GM23338 (cell line): Measurements from ENCODE around the gene EFS. TPM values are rescaled to one million over a fixed set of nuclear protein-coding genes. Genes with fewer than 3 reads are reported as not detected.

Experiments
- ATAC-seq: fragments of 200-7000 bp; cut with Tn5 transposase; 3 replicates; pipeline ENCODE4 v1.9.1; 2020
- DNase-seq: peaks from one replicate; pipeline ENCODE4 v3.0.0-alpha.2; 2015; ENCODE audit warnings: low spot score
- H2AFZ ChIP-seq: fragments of 200-600 bp; sonication (generic); 2 replicates; pipeline ENCODE4 v1.8.0; 2016; ENCODE audit warnings: antibody characterized with exemption, mild to moderate bottlenecking, moderate library complexity
- H3F3A ChIP-seq: fragments of 200-600 bp; sonication (generic); replicated peaks from 2 replicates; pipeline ENCODE4 v1.8.0; 2017; ENCODE audit warnings: antibody characterized with exemption, mixed run types, low read depth
- H3K27ac ChIP-seq: fragments of 200-600 bp; sonication (generic); 2 replicates; pipeline ENCODE4 v1.6.1; 2016; ENCODE audit warnings: low read depth
- H3K27me3 ChIP-seq: fragments of 200-600 bp; sonication (generic); 2 replicates; pipeline ENCODE4 v1.8.0; 2016; ENCODE audit warnings: mild to moderate bottlenecking, mixed run types, moderate library complexity; ENCODE audit not compliant: insufficient read depth
- H3K36me3 ChIP-seq: fragments of 200-600 bp; sonication (generic); 2 replicates; pipeline ENCODE4 v1.8.0; 2016; ENCODE audit warnings: mild to moderate bottlenecking; ENCODE audit not compliant: insufficient read depth
- H3K4me1 ChIP-seq: fragments of 200-600 bp; sonication (generic); 2 replicates; pipeline ENCODE4 v1.8.0; 2016; ENCODE audit warnings: mild to moderate bottlenecking, moderate library complexity; ENCODE audit not compliant: insufficient read depth
- H3K4me2 ChIP-seq: fragments of 200-600 bp; sonication (generic); 2 replicates; pipeline ENCODE4 v1.7.1; 2017; ENCODE audit warnings: mixed run types
- H3K4me3 ChIP-seq: fragments of 200-600 bp; sonication (generic); 2 replicates; pipeline ENCODE4 v1.6.1; 2016; ENCODE audit warnings: mixed run types
- H3K79me2 ChIP-seq: fragments of 200-600 bp; sonication (generic); replicated peaks from 2 replicates; pipeline ENCODE4 v1.8.0; 2017; ENCODE audit warnings: mild to moderate bottlenecking; ENCODE audit not compliant: insufficient read depth
- H3K9me2 ChIP-seq: fragments of 200-600 bp; sonication (generic); 2 replicates; pipeline ENCODE4 v1.8.0; 2017; ENCODE audit not compliant: insufficient read depth
- H4K20me1 ChIP-seq: fragments of 200-600 bp; sonication (generic); replicated peaks from 2 replicates; pipeline ENCODE4 v1.8.0; 2017; ENCODE audit warnings: mild to moderate bottlenecking; ENCODE audit not compliant: insufficient read depth
- H3K27ac Mint-ChIP-seq: 2 replicates; pipeline ENCODE4 v1.8.0; 2020; ENCODE audit warnings: inconsistent platforms, mild to moderate bottlenecking, moderate library complexity, mixed read lengths
- H3K27me3 Mint-ChIP-seq: 3 replicates; pipeline ENCODE4 v1.8.0; 2022; ENCODE audit warnings: low read depth, mild to moderate bottlenecking, moderate library complexity, mixed read lengths, inconsistent platforms; ENCODE audit not compliant: insufficient read depth, poor library complexity
- H3K36me3 Mint-ChIP-seq: 3 replicates; pipeline ENCODE4 v1.8.0; 2021; ENCODE audit warnings: low read depth, mild to moderate bottlenecking, inconsistent platforms, moderate library complexity, mixed read lengths
- H3K4me1 Mint-ChIP-seq: 3 replicates; pipeline ENCODE4 v1.8.0; 2020; ENCODE audit warnings: mild to moderate bottlenecking, inconsistent platforms, mixed read lengths
- H3K4me3 Mint-ChIP-seq: 3 replicates; pipeline ENCODE4 v1.8.0; 2021; ENCODE audit warnings: moderate library complexity, mild to moderate bottlenecking, inconsistent platforms, mixed read lengths
- H3K9me3 Mint-ChIP-seq: 3 replicates; pipeline ENCODE4 v1.8.0; 2020; ENCODE audit warnings: moderate library complexity, mild to moderate bottlenecking, inconsistent platforms, mixed read lengths
- STAT1 ChIP-seq: IDR thresholded peaks from one replicate; pipeline ENCODE4 v1.6.1; 2016; ENCODE audit warnings: antibody characterized with exemption; ENCODE audit not compliant: unreplicated experiment
- ZNF331 ChIP-seq: fragments of 250-450 bp; sonication (Bioruptor Pico); IDR thresholded peaks from 2 replicates; pipeline ENCODE4 v1.5.0; 2020; ENCODE audit warnings: low read depth, mild to moderate bottlenecking, moderate library complexity
- polyA plus RNA-seq: library from polyadenylated mRNA; unstranded; fragments of >200 nt; fragmentation: Nextera tagmentation; extraction: Ambion mirVana; gene quantifications from 2 replicates; pipeline ENCODE4 v1.2.1, GENCODE V29; 2016
- total RNA-seq: library from RNA; depleted of rRNA; stranded (reverse); fragments of >200 nt; shearing (Covaris generic); gene quantifications from 2 replicates; pipeline ENCODE4 v1.2.3, GENCODE V29; 2014
- TF ChIP-seq, protein P1 (sequence below), 2 experiments: fragments of 200-600 bp in 1 of 2; sonication (generic) in 1 of 2; conservative IDR thresholded peaks; 2 replicates each; pipeline versions ENCODE4 v1.5.1 to v1.6.1; 2016 to 2017; ENCODE audit warnings: antibody characterized with exemption in 2 of 2, low read depth in 2 of 2, mild to moderate bottlenecking in 2 of 2, moderate library complexity in 1 of 2
- TF ChIP-seq, protein P2 (sequence below): IDR thresholded peaks from 2 replicates; pipeline ENCODE4 v1.6.1; 2016; ENCODE audit warnings: antibody characterized with exemption
- TF ChIP-seq, protein P3 (sequence below): IDR thresholded peaks from one replicate; pipeline ENCODE4 v1.6.1; 2018; ENCODE audit warnings: antibody characterized with exemption; ENCODE audit not compliant: unreplicated experiment

EFS gene
- total and polyA plus RNA-seq, 2 experiments from 2014 or later = 5.1 to 18.9 TPM

DNA sequence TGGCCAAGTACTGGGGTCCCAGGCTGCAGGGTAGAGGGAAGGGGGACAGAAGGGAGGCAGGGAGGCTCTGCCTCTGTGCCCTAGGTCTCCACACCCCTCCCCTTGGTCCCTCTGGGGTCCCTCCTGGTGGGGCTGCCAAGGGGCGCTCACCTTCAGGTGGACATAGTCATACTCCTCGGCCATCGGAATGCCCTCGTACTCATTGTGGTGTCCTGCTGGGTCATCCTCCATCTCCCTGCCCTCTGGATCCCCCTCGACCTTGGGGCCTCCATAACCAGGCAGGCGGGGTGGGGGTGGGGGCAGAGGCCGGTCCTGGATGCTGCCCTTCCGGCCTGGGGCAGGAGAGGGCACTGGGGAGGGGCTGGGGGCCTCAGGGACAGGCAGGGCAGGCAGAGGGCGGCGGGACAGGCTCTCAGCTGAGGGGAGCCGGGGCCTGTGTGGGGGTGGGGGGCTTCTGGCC is 5.8 kb downstream of the EFS start:
- Histone ChIP-seq H3K9me2 (no peaks in the 10 kb centered on the region), H3K4me3 (no peak overlapping the region), H3K36me3 (no peaks in the 10 kb centered on the region), H3K27ac (no peak overlapping the region), H3K27me3 (peaks cover 17% of the 10 kb centered on the region), H2AFZ (no peak overlapping the region), H3K4me1 (peaks cover 18% of the 10 kb centered on the region), H3K79me2 (no peaks in the 10 kb centered on the region), H3F3A (peaks cover 8% of the 10 kb centered on the region; the same call in 1 of the 2 replicates), H4K20me1 (peaks cover 3% of the 10 kb centered on the region; the same call in 1 of the 2 replicates), H3K4me2 (no peak overlapping the region)
- Mint-ChIP-seq H3K4me3 (no peak overlapping the region), H3K36me3 (peaks cover 33% of the 10 kb centered on the region), H3K4me1 (peaks cover 30% of the 10 kb centered on the region), H3K27me3 (peaks cover 14% of the 10 kb centered on the region), H3K9me3 (no peaks in the 10 kb centered on the region; the same call in 2 of the 3 replicates), H3K27ac (no peak overlapping the region)
- TF ChIP-seq, protein P1, sequence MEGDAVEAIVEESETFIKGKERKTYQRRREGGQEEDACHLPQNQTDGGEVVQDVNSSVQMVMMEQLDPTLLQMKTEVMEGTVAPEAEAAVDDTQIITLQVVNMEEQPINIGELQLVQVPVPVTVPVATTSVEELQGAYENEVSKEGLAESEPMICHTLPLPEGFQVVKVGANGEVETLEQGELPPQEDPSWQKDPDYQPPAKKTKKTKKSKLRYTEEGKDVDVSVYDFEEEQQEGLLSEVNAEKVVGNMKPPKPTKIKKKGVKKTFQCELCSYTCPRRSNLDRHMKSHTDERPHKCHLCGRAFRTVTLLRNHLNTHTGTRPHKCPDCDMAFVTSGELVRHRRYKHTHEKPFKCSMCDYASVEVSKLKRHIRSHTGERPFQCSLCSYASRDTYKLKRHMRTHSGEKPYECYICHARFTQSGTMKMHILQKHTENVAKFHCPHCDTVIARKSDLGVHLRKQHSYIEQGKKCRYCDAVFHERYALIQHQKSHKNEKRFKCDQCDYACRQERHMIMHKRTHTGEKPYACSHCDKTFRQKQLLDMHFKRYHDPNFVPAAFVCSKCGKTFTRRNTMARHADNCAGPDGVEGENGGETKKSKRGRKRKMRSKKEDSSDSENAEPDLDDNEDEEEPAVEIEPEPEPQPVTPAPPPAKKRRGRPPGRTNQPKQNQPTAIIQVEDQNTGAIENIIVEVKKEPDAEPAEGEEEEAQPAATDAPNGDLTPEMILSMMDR (conservative IDR thresholded peaks at IDR 0.05; ENCODE audit: low read depth in 2 of 2) = no peak
- no peak for TF ChIP-seq STAT1
- TF ChIP-seq, protein P2, sequence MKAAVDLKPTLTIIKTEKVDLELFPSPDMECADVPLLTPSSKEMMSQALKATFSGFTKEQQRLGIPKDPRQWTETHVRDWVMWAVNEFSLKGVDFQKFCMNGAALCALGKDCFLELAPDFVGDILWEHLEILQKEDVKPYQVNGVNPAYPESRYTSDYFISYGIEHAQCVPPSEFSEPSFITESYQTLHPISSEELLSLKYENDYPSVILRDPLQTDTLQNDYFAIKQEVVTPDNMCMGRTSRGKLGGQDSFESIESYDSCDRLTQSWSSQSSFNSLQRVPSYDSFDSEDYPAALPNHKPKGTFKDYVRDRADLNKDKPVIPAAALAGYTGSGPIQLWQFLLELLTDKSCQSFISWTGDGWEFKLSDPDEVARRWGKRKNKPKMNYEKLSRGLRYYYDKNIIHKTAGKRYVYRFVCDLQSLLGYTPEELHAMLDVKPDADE = no peak
- DNase-seq = no peak
- ATAC-seq = no peak

DNA sequence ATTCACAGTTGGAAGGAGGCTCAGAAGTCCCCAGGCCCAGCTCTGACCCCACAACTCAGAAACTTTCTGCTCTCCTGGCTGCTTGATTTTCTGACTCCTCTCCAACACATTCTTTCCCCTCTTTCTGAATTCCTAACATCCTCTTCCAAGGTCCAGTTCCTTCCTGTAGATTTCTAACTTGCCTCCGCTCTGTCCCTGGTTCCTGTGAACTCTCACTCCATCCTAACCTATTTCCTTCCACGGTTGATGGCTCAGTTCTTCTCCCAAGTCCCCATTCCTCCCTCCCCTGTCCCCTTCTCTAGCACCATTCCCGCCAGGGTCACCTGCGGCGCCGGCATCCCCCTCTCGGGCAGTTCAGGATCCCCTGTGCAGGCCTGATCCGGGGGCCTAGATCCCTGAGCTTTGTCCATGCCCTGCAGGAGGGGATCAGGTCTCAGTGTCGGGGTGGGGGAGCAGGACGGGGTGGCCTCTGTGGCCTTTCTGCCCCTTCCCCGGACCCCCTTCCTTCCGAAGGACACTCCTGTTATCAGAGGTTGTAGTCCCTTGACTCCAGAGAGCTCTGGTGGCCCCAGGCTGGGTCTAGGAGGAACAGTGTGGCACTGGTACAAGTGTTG is 6.3 kb downstream of the EFS start:
- 0 out of 2 replicates have a peak, but pooled peaks cover 3% of the 10 kb centered on the region for H3F3A ChIP-seq
- H3K9me2 ChIP-seq = no peaks in the 10 kb centered on the region
- H3K4me3 Mint-ChIP-seq = no peak overlapping the region
- H3K27me3 ChIP-seq = peaks cover 17% of the 10 kb centered on the region
- H3K4me2 ChIP-seq = no peak overlapping the region
- no peak for ATAC-seq
- peaks cover 33% of the 10 kb centered on the region for H3K36me3 Mint-ChIP-seq
- TF ChIP-seq, protein P3, sequence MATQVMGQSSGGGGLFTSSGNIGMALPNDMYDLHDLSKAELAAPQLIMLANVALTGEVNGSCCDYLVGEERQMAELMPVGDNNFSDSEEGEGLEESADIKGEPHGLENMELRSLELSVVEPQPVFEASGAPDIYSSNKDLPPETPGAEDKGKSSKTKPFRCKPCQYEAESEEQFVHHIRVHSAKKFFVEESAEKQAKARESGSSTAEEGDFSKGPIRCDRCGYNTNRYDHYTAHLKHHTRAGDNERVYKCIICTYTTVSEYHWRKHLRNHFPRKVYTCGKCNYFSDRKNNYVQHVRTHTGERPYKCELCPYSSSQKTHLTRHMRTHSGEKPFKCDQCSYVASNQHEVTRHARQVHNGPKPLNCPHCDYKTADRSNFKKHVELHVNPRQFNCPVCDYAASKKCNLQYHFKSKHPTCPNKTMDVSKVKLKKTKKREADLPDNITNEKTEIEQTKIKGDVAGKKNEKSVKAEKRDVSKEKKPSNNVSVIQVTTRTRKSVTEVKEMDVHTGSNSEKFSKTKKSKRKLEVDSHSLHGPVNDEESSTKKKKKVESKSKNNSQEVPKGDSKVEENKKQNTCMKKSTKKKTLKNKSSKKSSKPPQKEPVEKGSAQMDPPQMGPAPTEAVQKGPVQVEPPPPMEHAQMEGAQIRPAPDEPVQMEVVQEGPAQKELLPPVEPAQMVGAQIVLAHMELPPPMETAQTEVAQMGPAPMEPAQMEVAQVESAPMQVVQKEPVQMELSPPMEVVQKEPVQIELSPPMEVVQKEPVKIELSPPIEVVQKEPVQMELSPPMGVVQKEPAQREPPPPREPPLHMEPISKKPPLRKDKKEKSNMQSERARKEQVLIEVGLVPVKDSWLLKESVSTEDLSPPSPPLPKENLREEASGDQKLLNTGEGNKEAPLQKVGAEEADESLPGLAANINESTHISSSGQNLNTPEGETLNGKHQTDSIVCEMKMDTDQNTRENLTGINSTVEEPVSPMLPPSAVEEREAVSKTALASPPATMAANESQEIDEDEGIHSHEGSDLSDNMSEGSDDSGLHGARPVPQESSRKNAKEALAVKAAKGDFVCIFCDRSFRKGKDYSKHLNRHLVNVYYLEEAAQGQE = no peak
- TF ChIP-seq, protein P1 (conservative IDR thresholded peaks at IDR 0.05; ENCODE audit: low read depth in 2 of 2) = no peak
- no peak for TF ChIP-seq ZNF331 (CRISPR knock-in tag)
- H3K79me2 ChIP-seq = no peaks in the 10 kb centered on the region
- DNase-seq = no peak
- H3K4me1 ChIP-seq = peaks cover 13% of the 10 kb centered on the region
- H3K36me3 ChIP-seq = no peaks in the 10 kb centered on the region
- H3K4me3 ChIP-seq = no peak overlapping the region
- H3K9me3 Mint-ChIP-seq = no peaks in the 10 kb centered on the region; the same call in 2 of the 3 replicates
- peaks cover 26% of the 10 kb centered on the region for H3K4me1 Mint-ChIP-seq
- H2AFZ ChIP-seq = no peak overlapping the region
- H3K27ac ChIP-seq = no peak overlapping the region
- peaks cover 13% of the 10 kb centered on the region for H3K27me3 Mint-ChIP-seq
- H4K20me1 ChIP-seq = peaks cover 2% of the 10 kb centered on the region; the same call in 1 of the 2 replicates
- no peak overlapping the region for H3K27ac Mint-ChIP-seq
